NCI-H2227 treated with DMSO at 0.1 percent for 48 hours (cell line): ENCODE results near the gene EVPL.
"Not testable (repeated sequence)": the region's sequence is repeated elsewhere in the genome, so short reads cannot be mapped to it uniquely, and the experiment has no call there.

Source experiments
- DNase-seq: peaks from one replicate; lab custom pipeline; 2025; lab: John Stamatoyannopoulos, UW

EVPL gene

DNA sequence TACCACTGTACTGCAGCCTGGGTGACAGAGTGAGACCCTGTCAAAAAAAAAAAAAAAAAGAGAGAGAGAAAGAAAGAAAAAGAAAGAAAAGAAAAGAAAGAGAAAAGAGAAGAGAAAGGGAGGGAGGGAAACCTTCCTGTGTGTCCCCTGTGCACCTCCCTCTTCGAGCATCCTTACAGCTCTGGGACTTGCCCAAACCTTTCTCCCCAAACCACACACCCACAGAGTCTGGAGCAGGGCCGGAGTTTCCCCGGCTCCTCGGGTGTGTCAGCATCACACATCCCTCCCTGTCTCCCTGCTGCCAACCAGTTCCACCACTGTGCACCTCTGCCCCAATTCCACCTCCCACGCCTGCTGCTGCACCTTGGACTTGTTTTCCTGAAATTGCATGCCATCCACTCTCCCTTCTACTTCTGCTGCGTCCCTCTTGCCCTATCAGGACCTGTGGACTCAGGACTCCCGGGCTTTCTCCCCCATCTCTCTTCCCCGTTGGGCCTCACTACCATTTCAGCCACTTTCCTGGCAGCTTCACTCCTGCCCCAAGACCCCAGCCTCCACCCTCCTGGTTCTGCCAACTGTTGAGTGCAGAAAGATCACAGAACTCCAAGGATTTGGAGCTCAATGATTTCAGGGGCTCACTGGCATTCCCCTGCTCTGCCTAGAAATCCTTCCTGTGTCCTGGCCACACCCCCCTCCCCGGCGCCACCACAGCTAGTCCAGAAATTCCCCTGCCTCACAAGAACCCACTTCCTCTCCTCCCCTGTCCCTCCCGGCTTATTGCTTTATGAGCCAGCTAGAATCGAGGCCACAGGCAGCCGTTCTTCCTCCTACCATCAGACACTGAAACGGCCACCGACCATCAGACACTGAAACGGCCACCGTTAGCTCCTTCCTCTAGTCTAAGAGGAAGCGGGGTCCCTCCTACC lies 30.2 kb downstream of the EVPL start:
- no peak for DNase-seq

DNA sequence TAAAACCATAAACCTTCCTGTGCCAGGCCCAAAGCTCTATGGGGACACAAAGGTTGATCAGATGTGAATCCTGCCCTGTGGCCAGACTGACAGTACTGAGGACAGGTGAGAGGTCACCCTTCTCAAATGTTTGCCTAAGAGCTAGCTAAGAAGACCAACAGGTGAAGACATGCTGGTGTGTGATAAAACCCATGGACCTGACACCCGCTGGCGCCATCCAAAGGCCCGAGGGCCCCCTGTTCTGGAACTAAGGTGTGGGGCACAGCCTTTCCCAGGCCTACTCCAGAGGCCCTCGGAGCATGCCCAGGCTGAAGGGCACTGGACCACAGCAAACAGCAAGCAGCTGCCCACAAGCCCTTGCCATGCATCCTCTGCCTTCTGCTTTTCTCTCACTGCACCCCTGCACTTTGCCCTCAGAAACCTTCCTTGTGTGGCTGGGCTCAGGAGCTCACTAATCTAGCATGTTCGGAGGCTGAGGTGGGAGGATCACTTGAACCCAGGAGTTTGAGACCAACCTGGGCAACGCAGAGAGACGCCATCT lies 31.7 kb downstream of the EVPL start:
- DNase-seq, result no peak

DNA sequence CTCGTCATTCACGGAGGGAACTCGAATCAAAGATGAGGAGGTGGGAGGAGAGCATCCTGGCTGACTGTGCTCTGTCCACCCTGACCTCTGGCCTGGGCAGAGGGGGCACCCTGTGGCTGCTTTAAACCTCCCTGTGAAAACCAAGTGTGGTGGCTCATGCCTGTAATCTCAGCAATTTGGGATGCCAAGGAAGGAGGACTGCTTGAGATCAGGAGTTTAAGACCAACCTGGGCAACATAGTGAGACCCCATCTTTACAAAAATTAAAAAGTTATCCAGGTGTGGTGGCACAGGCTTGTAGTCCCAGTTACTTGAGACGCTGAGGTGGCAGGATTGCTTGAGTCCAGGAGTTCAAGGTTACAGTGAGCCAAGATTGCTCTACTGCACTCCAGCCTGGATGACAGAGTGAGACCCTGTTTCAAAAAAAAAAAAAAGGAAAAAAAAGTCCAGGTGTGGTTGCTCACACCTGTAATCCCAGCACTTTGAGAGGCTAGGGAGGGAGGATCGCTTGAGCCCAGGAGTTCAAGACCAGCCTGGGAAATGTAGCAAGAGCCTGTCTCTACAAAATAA lies 32.2 kb downstream of the EVPL start:
- no peak for DNase-seq

DNA sequence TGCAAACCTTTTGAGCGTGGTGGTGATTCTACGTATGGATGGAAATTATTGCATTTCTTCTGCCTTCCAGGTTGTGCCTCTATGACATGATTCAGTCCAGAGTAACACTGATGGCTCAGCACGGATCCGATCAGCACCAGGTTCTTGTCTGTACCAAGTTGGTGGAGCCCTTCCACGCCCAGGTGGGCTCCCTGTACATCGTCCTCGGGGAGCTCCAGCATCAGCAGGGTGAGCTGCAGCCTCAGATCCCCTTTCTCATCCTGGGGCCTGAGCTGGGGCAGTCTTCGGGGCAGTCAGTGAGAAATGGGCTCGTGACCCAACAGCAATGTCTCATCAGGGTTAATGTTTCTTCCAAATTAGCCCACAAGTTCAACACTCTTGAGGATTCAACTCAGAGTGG lies 35.7 kb downstream of the EVPL start:
- no peak for DNase-seq

DNA sequence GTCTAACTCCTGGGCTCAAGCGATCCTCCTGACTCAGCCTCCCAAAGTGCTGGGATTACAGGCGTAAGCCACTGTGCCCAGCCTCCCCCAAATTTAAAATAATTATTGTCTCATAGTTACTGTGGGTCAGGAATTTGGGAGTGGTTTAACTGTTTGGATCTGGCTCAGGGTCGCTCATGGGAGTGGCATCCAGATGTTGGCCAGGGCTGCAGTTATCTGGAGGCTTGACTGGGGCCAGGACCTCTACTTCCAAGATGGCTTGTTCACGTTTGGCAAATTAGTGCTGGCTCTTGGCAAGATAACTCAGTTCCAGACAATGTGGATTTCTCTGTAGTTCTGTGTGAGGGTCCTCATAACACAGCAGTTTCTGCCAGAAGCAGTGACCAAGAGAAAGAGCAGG lies 40.1 kb downstream of the EVPL start:
- DNase-seq, result no peak

DNA sequence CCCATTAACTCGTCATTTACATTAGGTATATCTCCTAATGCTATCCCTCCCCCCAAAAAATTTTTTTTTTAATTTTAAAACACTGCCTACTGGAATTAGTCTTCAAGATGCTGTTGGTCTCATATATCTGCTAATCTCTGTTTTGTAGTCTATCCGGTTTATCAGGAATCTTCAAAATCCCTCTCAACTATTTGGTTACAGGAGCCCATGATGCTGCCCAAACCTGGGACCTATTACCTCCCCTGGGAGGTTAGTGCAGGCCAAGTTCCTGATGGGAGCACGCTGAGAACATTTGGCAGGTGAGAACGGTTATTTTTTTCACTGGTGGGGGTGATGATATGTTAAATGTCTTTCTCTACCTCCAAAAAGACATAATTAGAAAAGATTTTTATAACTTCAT lies 41.1 kb downstream of the EVPL start:
- DNase-seq, result no peak

DNA sequence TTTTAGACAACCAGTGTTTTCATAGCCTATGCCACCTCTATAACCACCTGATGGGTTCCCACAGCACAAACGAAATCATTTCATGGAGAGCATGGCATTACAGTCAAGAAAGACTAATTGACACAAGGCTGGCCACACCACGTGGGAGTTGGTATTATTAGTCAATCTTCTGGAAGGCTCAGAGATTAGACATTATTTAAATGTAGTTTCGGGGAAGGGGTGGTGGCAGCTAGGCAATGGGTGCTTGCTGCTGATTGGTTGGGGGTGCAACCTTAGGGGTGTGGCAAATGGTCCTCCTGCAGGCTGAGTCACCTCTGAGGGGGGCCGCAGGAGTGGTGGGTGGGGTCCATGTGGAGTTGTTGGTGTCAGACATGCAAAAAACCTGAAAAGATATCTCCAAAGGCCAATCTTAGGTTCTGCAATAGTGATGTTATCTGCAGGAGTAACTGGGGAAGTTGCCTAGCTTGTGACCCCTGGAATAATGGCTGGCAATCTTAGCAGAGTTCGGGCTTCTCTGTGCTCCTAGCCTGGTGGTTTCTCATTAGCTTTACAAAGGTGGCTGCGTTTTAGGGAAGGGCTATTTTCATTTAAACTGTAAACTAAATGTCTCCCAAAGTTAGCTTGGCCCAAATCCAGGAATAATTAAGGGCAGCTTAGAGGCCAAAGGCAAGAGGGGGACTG lies 43.5 kb downstream of the EVPL start:
- no peak for DNase-seq

DNA sequence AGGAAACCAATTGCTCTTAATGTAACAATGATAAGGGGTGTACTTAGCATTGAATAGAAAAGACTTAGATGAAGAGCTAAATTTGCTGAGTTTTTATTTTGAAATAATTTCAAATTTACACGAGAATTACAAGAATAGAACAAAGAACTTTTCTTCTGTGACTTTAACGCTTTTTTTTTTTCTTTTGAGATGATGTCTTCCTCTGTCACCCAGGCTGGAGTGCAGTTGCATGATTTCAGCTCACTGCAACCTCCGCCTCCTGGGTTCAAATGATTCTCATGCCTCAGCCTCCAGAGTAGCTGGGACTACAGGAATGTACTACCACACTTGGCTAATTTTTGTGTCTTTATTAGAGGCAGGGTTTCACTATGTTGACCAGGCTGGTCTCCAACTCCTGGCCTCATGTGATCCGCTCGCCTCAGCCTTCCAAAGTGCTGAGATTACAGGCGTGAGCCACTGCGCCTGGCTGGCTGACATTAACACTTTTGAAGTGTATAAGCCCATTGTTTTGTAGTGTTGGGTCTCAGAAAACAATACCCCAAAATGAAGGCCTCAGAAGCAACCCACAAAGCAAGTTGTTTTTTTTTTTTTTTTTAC lies 46.0 kb downstream of the EVPL start:
- no peak for DNase-seq

DNA sequence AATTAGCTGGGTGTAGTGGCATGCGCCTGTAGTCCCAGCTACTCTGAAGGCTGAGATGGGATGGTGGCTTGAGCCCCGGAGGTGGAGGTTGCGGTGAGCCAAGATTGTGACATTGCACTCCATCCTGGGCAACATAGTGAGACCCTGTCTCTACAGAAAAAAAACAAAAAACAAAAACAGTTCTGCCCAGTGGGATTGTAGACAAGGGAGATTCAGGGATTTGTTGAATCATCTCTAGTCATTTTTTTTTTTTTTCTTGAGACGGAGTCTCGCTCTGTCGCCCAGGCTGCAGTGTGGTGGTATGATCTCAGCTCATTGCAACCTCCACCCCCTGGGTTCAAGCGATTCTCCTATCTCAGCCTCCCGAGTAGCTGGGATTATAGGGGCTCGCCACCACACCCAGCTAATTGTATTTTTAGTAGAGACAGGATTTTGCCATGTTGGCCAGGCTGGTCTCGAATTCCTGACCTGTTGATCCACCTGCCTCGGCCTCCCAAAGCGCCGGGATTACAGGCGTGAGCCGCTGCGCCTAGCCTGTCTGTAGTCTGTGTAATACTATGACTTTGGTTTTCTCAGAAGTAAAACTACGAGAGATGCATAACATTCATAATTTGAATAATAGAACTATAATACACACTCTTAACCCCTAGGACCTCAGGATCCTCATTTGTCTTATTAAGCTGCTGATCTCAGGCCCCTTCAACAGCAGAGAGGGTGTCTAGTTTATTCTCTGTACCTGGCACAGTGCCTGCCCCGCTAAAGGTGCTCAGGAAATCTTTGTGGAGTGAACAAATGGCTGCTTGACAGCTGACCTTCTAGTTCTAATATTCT lies 46.7 kb downstream of the EVPL start:
- no peak for DNase-seq

DNA sequence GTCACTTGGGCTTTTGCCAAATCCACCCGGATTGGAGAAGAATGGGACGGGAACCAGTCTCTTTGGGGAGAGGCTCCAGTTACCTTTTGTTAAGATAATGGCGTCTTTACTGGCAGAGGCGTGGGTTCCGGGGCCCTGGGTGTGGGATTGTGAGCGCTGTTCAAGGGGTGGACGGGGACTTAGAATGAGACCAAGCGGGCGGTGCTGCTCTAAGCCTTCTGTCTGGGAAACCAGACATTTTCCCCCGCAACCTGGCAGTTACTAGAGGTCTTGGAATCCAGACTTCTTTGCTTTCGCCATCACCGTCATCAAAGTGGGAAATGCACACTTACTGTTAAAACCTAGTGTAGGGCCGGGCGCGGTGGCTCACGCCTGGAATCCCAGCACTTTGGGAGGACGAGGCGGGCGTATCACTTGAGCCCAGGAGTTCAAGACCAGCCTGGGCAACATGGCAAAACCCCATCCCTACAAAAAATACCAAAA lies 47.4 kb downstream of the EVPL start:
- DNase-seq, result no peak

DNA sequence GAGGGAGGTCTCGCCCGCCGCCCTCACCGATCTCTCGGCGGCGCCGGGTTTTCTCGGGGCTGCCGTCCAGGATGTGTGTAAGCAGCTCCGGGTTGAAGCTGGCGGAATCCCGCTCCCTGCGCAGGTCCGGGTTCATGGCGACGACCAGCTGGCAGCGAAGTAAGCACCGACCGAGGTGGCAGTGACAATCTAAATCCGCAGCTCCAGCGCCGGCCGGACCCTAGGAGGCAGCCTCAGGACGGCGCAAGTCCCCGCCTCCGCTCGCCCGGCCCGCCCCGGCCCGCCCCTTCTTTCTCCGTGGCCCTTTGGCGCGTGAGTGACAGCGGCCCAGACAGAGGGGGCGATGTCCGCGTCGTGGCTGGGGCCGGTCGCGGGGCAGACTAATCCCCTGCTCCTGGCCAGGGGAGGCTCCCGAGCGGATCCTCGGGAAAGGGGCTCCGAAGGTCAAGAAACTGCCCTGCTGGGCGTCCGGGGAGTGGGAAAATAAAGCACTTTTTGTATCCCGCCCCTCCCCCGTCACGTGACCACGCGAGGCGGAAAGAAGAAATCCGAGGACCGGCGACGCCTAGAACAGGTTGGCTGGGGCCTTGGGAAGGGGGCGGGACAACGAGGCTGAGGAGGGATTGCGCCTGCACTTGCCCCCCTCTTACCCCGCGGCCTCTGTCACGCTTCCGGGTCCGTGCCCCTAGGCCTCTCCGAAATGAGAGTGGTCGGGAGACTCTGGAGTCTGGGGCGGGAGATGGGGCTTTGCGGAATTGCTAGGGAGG lies 48.0 kb downstream of the EVPL start, which contains the start of the genes ACOX1 and TEN1:
ACOX1 (minus strand) TSS at position 229 of the 767 bp plus-strand sequence; CDS start at position 136, 93 bp downstream.
TEN1 (plus strand) TSS at position 303 of the 767 bp plus-strand sequence. CDS start 6,953 bp downstream, outside the sequence.
- DNase-seq, result peak; percentile 97

DNA sequence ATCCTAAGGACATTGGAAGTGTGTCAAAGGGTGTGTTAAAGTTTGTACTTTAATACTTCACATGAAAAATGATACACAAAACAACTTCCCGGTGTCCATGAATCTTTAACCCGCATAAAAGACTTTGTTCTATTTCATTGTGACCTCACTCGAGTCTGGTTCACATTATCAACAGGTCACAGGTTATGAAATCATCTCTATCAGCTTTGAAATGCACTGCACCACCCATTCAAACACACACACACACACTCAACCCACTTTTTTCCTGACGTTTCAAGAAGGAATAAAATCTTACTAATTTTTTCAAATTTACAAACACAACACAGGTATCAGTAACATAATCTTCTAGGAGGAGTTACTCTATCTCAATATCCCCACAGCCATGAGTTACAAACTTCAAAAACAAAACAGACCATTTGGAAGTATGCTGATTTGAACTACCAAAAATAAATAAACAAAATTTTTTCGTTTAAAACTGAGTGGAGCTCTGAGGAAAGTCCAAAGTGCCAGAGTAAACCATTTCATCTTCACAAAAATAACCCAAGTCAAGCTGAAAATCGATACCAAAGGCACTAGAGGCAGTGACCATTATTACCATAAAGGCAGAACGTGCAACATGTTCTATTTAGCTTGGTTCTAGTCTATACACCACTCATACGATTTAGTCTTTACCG lies 50.8 kb downstream of the EVPL start:
- DNase-seq, result no peak

DNA sequence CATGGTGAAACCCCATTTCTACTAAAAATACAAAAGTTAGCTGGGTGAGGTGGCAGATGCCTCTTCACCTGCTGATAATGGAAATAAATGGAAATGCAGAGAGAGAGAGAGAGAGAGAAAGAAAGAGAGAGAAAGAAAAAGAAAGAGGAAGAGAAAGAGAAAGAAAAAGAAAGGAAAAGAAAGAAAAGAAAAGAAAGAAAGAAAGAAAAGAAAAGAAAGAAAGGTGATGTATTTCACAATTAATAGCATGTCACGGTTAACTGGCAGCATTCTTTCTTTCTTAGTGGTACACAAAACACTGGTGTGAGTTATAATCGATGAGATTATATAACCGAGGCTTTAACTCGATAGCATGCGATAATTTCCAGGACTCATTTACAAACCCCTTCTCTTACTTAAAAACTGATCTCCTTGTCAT lies 51.3 kb downstream of the EVPL start:
- DNase-seq, result no peak

DNA sequence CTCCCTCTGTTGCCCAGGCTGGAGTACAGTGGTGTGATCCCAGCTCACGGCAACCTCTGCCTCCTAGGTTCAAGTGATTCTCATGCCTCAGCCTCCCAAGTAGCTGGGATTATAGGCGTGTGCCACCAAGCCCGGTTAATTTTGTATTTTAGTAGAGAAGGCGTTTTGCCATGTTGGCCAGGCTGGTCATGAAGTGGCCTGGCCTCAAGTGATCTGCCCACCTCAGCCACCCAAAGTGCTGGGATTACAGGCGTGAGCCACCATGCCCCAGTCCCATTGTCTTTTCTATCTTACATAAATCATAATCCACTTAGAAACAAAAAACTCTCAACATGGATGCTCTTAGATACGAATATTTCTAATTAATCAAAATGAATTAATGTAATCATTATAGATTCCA lies 51.9 kb downstream of the EVPL start:
- DNase-seq, result not testable (repeated sequence)

DNA sequence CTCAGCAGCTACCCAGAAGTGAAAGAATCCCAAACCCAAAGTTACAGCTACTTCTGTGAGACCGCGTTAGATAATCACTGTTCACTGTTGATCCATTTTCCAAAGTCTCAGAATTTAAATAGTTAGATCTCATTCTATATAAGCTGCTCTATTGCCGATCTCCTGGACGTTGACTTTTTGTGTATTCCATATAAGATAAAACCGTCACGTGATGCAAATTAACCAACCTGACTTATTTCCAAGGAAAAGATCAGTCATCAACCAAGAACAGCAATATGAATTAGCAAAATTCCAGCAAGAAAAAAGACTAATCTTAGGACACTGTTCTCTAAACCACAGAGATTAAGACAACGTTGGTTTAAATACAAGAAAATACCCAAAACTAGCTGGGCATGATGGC lies 56.5 kb downstream of the EVPL start:
- DNase-seq, result no peak

DNA sequence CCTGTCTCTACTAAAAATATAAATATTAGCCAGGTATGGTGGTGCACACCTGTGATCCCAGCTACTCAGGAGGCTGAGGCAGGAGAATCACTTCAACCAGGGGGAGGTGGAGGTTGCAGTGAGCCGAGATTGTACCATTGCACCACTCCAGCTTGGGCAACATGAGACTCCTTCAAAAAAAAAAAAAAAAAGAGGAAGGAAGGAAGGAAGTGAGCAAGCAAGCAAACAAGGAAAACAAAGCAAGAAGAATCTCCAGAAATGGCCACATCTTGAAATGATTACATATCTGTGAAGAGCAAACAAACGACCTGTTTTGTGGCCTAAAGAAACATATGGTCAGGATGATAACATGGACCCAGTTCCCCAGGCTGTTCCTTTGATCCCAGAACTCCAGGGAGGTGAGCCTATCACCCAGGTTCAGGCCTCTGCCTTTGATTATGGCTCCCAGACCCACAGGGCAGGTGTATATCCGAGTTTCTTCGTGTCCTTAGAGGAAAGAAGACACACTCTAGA lies 57.0 kb downstream of the EVPL start:
- no peak for DNase-seq

DNA sequence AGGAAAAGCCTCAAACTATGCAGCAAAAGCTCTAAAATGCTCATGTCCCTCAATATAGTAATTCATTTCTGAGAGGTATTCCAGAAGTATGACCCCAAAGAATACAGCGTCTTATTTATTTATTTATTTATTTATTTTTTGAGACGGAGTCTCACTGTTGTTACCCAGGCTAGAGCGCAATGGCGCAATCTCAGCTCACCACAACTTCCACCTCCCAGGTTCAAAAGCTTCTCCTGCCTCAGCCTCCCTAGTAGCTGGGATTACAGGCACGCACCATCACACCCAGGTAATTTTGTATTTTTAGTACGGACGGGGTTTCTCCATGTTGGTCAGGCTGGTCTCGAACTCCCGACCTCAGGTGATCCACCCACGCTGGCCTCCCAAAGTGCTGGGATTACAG lies 58.1 kb downstream of the EVPL start:
- not testable (repeated sequence) for DNase-seq

DNA sequence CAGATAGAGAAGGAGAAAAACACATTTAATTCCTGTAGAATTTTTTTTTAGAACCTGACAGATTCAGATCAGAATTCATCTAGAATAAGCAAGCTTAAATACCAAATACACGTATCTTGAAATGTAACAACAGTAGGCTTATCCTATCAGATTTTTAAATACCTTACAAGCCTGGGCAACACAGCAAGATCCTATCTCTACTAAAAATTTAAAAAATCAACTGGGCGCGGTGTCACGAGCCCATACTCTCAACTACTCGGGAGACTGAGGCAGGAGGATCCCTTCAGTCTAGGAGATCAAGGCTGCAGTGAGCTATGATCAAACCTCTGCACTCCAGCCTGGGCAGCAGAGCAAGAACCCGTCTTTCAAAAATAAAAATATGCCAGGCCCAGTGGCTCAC lies 61.6 kb downstream of the EVPL start:
- no peak for DNase-seq

DNA sequence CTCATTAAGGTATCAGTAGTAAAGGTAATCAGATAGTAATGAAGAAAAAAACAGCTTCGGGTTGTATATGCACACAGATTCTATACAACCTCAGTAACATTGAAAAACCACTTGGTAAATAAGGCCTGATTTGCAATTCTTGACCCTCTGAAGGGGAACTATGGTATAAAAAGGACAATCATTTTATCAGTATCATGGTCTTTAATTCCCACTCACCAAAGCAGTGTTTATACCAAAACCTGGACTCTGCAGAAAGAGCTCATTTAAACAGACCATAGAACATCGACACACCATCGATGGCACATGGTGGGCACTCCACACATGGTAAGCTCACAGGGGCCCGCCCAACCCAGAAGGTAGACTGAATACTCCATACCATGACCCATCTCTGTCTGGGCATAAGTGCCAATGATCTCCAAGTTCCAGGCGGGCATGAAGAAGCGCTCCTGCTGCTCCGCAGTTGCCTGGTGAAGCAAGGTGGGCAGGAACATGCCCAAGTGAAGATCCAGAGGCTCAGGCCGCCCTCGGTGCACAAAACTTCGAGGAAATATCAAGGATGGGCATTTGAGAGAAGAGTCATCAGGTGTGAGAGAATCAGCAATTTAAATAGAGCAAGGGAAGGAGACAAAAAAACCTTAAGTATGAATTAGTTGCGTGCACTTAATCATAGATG lies 67.1 kb downstream of the EVPL start:
- no peak for DNase-seq
